Measurements from ENCODE around the gene ZNF138.
"Not testable (repeated sequence)": the region's sequence is repeated elsewhere in the genome, so short reads cannot be mapped to it uniquely, and the experiment has no call there.

The ZNF138 gene

DNA sequence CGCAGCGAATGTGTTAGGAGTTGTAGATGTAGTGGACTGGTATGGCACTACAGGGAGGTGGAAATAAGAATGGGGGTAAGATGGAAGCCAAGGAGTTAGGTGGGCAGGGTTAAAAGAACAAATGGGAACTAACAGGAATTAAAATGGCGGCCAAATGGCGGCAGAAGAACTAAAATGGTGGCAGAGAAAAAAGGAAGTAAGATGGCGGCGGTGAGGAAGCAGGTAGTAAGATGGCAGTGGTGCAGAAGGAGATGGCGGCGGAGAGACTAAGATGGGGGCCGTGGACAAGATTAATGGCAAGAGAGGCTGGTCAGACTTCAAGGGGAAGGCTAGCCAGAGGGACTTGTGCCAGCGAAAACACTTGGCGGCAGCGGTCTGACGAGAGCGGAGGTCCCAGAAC is 44.5 kb downstream of the ZNF138 start:
- no peak for DNase-seq (ENCODE audit: low spot score)

DNA sequence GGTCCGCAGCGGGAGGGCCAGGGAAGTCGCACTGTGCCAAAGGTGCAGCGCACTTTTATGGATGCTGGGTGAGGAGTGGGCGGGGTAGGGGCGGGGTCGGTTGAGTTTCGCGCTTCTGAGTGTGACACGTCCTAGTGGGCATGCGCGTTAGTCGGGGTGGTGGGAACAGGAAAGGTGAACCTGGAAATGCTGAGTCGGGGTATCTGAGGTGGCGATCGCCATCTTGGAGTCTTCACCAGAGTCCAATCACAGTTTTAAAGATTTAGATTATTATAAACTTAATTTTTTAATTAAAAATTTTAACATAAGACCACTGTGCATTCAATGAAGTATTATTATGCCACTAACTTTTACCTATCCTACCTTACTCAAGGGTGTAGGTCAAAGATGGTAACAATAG is 45.7 kb downstream of the ZNF138 start:
- DNase-seq (ENCODE audit: low spot score), result no peak

- DNase-seq (ENCODE audit: low spot score), result no peak
These were observed 55.2 kb downstream of the ZNF138 start for GRCh38 chr7:64849250-64849923.

- no peak for DNase-seq (ENCODE audit: low spot score)
These were observed 55.8 kb downstream of the ZNF138 start for GRCh38 chr7:64849924-64850499.

DNA sequence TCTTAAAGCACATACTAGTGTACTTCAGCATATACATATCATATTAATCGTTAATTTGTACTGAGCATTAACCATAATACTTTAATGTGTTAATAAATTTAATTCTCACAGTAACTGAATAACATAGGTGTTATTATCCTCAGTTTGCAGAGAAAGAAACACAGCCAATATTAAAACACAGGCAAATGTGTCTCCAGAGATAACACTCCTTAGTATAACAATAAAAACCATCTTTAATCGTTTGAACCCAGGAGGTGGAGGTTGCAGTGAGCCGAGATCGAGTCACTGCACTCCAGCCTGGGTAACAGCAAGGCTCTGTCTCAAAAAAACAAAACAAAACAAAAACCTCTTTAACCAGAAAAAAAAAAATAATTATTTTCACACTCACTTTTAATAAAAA is 59.5 kb downstream of the ZNF138 start:
- no peak for DNase-seq (ENCODE audit: low spot score)

DNA sequence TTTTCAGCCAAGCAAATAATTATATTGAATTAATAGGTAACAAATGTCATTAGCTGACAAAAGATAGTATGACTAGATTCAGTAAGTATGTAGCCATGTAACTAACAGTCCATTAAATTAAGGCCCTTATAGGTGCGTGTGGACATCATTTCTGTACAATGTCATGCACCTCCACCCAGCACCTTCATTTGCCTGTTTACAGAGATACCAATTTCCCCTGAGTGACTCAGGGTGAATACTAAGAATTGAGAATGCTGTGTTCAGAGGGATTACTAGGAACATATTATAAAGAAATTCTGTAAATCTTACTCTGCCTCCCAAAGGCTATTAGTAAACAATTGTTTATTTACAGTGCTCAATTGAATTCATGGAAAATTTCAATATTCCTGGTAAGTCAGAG is 60.7 kb downstream of the ZNF138 start:
- DNase-seq (ENCODE audit: low spot score), result no peak

DNA sequence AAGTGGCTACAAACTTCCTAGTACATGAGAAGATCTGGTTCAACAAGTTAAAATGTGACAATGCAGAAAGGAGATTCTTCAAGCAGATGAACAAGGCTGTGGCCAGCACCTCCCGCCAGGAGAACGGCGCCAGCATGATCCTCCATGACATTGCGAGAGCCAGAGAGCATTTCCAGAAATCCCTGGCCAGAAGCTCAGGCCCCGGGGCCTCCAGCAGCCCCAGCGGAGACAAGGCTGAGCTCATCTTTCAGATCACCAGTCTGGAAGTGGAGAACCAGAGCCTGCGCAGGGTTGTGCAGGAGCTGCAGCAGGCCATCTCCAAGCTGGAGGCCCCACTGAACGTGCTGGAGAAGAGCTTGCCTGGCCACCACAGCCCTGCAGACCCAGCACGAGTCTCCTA is 68.8 kb downstream of the ZNF138 start:
- no peak for DNase-seq (ENCODE audit: low spot score)

- DNase-seq (ENCODE audit: low spot score), result not testable (repeated sequence)
These were observed 69.3 kb downstream of the ZNF138 start for GRCh38 chr7:64863530-64863929.

DNA sequence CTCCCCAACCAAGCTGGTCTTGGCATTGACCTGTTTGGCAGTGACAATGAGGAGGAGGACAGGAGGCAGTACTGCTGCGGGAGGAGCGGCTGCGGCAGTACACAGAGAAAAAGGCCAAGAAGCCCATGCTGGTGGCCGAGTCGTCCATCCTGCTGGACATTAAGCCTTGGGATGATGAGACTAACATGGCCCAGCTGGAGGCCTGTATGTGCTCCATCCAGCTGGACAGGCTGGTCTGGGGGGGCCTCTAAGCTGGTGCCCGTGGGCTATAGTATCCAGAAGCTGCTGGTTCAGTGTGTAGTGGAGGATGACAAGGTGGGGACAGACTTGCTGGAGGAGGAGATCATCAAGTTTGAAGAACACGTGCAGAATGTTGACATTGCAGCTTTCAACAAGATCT is 69.7 kb downstream of the ZNF138 start:
- DNase-seq (ENCODE audit: low spot score), result no peak

DNA sequence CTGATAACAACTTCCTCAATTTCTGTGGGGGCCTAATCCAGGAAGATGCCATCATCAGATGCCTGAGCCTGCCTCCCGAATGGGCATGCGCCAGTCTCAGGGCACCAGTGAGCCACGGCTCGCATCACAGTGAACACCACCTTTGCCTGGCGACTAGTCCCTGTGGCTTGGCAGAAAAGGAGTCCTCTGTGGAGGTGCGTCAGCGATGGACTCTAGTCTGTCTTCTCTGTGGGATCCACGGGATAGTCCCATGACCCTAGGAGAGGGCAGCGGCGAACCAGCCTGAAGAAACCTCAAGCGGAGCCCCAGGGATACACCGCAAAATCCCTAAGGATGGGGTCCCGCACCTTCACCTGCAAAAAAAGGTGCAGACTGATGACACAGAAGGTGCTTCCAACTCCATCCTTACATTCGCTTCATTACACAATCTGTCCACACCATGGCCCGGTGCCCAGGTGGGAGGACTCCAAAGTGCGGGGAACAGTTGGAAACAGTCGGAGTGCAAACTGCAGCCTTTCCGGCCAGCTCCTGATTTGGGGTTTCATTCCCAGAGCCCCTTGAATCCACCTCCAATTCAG is 73.7 kb downstream of the ZNF138 start:
- no peak for DNase-seq (ENCODE audit: low spot score)

DNA sequence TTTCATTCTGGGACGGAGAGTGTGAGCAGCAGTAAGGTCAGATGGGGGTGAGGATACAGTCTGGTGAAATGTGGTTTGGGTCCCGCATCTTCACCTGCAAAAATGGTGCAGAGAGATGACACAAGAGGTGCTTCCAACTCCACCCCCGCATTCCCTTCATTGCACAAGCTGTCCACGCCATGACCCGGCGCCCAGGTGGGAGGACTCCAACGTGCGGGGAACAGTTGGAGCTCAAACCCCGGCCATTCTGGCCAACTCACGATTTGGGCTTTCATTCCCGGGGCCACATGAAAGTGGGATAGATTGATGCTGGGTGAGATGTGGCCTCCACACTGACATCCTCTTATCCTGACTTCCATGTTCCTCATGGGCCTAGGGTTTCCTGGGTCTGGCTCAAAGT is 74.3 kb downstream of the ZNF138 start:
- no peak for DNase-seq (ENCODE audit: low spot score)

DNA sequence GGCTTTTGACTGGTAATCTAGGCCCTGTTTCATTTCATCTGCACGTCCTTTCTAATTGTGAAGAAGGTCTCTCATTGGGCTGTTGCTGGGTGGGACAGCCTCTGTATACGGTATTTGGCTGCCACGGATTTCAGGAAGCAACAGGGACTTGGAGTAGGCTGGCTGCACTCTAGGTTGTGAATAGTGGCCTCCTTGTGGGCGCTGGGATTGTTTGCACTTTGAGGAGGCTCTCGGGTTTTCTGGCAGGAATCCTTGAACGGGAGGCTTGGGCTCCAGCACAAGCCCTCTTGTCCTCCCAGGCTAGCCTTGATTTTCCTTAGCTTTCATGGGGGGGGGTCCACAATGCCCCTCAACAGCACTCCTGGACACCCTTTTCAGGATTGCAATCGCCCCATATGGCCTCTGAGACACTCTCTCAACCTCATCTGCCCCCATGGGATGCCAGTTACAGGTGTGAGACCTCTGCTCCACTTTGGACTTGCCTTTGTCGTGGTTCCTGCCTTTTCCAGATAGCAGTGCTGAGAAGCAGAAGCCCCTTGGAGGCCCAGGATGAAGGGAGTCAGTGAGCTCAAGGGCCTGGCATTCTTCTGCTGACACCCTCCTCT is 75.0 kb downstream of the ZNF138 start:
- no peak for DNase-seq (ENCODE audit: low spot score)

DNA sequence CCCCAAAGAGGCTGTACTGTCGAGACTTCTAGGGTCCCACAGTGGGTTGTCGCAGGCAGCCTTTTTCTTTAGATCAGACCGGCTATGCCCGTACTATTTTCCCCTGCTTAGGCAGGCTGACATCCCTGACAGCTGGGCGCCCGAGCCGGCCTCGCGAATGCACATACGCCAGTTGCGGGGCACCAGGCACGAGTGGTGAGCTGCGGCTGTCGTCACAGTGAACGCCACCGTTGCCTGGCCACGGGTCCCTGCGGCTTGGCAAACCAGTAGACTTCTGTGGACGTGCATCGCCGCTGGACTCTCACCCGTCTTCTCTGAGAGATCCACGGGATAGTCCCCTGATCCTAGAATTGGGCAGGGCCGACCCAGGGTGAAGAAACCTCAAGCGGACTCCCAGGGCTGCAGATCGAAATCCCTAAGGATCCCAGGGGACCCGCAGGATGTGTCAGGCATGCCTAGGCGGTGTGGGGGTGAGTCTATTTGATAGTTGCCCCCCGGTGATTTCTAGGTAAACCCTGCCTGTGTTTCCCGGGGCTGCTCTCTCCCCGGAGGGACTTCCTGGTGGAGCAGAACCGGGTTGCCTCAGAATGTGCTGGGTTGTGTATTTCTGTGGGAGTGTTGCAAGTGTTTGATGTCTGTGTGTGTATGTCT is 75.8 kb downstream of the ZNF138 start:
- no peak for DNase-seq (ENCODE audit: low spot score)

DNA sequence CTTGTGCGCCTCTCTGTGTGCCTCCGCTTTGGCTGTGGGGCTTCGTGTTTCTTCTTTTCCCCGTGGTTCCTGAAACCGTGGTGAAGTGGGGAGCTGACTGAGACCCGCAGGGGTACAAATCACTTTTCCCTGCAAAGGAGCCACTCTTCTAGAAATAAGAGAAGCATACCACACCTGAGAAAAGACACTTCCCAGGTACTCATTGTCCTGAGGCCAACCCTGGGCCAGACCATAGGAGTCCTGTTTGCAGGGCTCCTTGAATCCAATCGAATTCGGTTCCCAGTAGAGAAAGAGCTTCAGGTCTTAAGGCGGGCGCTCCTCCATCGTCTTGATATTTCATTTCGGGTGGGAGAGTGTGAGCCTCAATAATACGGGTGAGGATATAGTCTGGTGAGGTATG is 76.4 kb downstream of the ZNF138 start:
- no peak for DNase-seq (ENCODE audit: low spot score)

GRCh38 chr7:64871761-64872160 is 77.5 kb downstream of the ZNF138 start:
- no peak for DNase-seq (ENCODE audit: low spot score)

DNA sequence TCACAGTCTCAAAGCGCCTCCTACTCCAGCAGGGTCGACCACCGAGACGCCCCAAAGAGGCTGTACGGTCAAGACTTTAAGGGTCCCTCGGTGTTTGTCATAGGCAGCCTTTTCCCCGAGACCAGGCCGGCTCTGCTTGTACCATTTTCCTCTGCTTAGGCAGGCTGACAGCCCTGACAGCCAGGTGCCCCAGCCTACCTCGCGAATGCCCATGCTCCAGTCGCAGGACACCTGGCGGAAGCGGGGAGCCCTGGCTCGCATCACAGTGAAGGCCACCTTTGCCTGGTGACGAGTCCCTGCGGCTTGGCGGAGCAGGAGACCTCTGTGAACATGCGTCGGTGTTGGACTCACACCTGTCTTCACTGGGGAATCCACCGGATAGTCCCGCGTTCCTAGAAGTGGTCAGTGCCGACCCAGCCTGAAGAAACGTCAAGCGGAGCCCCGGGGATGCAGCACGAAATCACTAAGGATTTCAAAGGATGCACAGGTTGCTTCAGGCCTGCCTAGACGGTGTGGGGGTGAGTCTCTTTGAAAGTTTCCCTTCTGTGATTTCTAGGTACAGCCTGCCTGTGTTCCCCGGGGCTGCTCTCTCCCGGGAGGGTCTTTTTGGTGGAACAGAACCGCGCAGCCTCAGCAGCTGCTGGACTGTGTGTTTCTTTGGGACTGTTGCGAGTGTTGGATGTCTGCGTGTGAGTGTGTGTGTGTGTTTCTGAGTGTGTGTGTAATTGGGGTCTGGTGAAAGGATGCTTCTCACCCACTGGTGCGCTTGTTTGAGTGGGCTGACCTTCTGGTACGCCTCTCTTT is 78.3 kb downstream of the ZNF138 start:
- DNase-seq (ENCODE audit: low spot score), result no peak

DNA sequence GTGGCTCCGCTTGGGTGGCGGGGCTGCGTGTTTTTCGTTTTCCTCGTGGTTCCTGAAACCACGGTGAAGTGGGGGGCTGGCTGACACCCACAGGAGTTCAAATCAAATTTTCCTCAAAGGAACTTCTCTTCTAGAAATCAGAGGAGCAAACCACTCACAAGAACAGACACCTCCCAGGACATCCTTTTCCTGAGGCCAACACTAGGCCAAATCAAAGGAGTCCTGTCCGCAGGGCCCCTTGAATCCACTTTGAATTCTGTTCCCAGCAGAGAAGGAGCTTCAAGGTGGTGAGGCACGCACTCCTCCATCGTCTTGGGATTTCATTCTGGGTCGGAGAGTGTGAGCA is 78.9 kb downstream of the ZNF138 start:
- no peak for DNase-seq (ENCODE audit: low spot score)

DNA sequence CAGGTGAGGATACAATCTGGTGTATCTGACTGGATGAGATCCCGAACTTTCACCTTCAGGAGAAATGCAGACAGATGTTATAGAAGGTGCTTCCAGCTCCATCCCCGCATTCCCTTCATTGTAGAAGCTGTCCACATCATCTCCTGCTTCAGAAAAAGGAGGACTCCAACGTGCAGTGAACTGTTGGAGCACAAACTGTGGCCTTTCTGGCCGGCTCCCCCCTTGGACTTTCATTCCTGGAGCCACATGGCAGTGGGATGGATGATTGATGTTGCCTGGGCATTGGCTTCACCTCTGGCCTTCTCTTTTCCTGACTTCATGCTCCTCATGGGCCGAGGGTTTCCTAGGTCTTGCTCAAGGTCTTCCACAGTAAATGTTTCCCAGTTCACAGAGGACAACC is 79.3 kb downstream of the ZNF138 start:
- no peak for DNase-seq (ENCODE audit: low spot score)

GRCh38 chr7:64874114-64874513 is 79.9 kb downstream of the ZNF138 start:
- no peak for DNase-seq (ENCODE audit: low spot score)

GRCh38 chr7:64874562-64875250 is 80.5 kb downstream of the ZNF138 start:
- DNase-seq (ENCODE audit: low spot score), result no peak

DNA sequence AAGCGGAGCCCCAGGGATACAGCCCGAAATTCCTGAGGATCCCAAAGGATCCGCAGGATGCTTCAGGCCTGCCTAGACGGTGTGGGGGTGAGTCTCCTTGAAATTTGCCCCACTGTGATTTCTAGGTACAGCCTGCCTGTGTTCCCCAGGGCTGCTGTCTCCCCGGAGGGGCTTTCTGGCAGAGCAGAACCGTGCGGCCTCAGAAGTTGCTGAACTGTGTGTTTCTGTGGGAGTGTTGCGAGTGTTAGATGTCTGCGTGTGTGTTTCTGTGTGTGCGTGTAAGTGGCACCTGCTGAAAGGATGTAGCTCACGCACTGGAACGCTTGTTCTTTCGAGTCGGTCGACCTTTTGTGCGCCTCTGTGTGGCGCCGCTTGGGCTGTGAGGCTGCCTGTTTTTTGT is 81.0 kb downstream of the ZNF138 start:
- no peak for DNase-seq (ENCODE audit: low spot score)
